BLaER1 (cell line): ENCODE results near the gene ADAMTSL2.
A peak's percentile ranks its signal among the peaks of the same experiment; 100 is the strongest.

Experiments
- H3K27ac ChIP-seq: shearing (Covaris generic); formaldehyde crosslinking; 2 replicates; pipeline ENCODE4 v1.8.1; 2022
- H3K27me3 ChIP-seq: shearing (Covaris generic); formaldehyde crosslinking; 2 replicates; pipeline ENCODE4 v1.8.1; 2022
- H3K36me3 ChIP-seq: shearing (Covaris generic); formaldehyde crosslinking; 2 replicates; pipeline ENCODE4 v1.8.1; 2022
- H3K4me1 ChIP-seq: shearing (Covaris generic); formaldehyde crosslinking; 2 replicates; pipeline ENCODE4 v1.8.1; 2022
- H3K4me2 ChIP-seq: shearing (Covaris generic); formaldehyde crosslinking; 2 replicates; pipeline ENCODE4 v1.8.1; 2022
- H3K4me3 ChIP-seq: shearing (Covaris generic); formaldehyde crosslinking; 2 replicates; pipeline ENCODE4 v1.8.1; 2022
- H3K9ac ChIP-seq: shearing (Covaris generic); formaldehyde crosslinking; 2 replicates; pipeline ENCODE4 v1.8.1; 2022
- H3K9me3 ChIP-seq: shearing (Covaris generic); formaldehyde crosslinking; 2 replicates; pipeline ENCODE4 v1.8.1; 2022
- H4K20me1 ChIP-seq: shearing (Covaris generic); formaldehyde crosslinking; 2 replicates; pipeline ENCODE4 v1.8.1; 2022
- Cebpa-rat ChIP-seq: shearing (Covaris generic); IDR thresholded peaks from 2 replicates; pipeline ENCODE4 v1.8.1; 2022

Gene ADAMTSL2

GRCh38 chr9:133591985-133592384 lies 57.5 kb downstream of the ADAMTSL2 start:
- TF ChIP-seq Cebpa-rat: no peak
- peaks cover 24% of the 10 kb centered on the region for H3K9me3 ChIP-seq
- no peaks in the 10 kb centered on the region for H4K20me1 ChIP-seq
- H3K27me3 ChIP-seq: no peaks in the 10 kb centered on the region
- peak overlapping the region; percentile 74 for H3K4me2 ChIP-seq
- H3K9ac ChIP-seq: no peak overlapping the region
- H3K4me3 ChIP-seq: no peak overlapping the region
- H3K4me1 ChIP-seq: peaks cover 40% of the 10 kb centered on the region
- H3K27ac ChIP-seq: 0 out of 2 replicates have a peak overlapping the region, but pooled peaks have one; percentile 56
- no peaks in the 10 kb centered on the region for H3K36me3 ChIP-seq

GRCh38 chr9:133592731-133593409 lies 58.4 kb downstream of the ADAMTSL2 start:
- H3K27me3 ChIP-seq: no peaks in the 10 kb centered on the region
- no peaks in the 10 kb centered on the region for H3K36me3 ChIP-seq
- no peaks in the 10 kb centered on the region for H4K20me1 ChIP-seq
- no peak for TF ChIP-seq Cebpa-rat
- H3K4me1 ChIP-seq: peaks cover 34% of the 10 kb centered on the region
- H3K4me3 ChIP-seq: no peak overlapping the region
- no peak overlapping the region for H3K27ac ChIP-seq
- no peak overlapping the region for H3K4me2 ChIP-seq
- H3K9me3 ChIP-seq: peaks cover 33% of the 10 kb centered on the region
- no peak overlapping the region for H3K9ac ChIP-seq

GRCh38 chr9:133593587-133594253 lies 59.2 kb downstream of the ADAMTSL2 start:
- Histone ChIP-seq H3K4me1 (peaks cover 31% of the 10 kb centered on the region), H3K9me3 (peaks cover 32% of the 10 kb centered on the region), H3K27me3 (no peaks in the 10 kb centered on the region), H3K9ac (no peak overlapping the region), H3K4me2 (no peak overlapping the region), H3K27ac (no peak overlapping the region), H3K4me3 (no peak overlapping the region), H4K20me1 (no peaks in the 10 kb centered on the region), H3K36me3 (no peaks in the 10 kb centered on the region)
- no peak for TF ChIP-seq Cebpa-rat

- Histone ChIP-seq H3K9ac (no peak overlapping the region), H3K27me3 (no peaks in the 10 kb centered on the region), H3K36me3 (no peaks in the 10 kb centered on the region), H3K27ac (no peak overlapping the region), H3K4me3 (no peak overlapping the region), H3K9me3 (peaks cover 34% of the 10 kb centered on the region), H3K4me2 (no peak overlapping the region), H4K20me1 (no peaks in the 10 kb centered on the region), H3K4me1 (peaks cover 25% of the 10 kb centered on the region)
- TF ChIP-seq Cebpa-rat: no peak
These were observed 59.8 kb downstream of the ADAMTSL2 start for GRCh38 chr9:133594310-133594709.

- no peaks in the 10 kb centered on the region for H4K20me1 ChIP-seq
- H3K4me3 ChIP-seq: no peak overlapping the region
- no peak overlapping the region for H3K27ac ChIP-seq
- H3K9me3 ChIP-seq: peaks cover 34% of the 10 kb centered on the region
- H3K9ac ChIP-seq: no peak overlapping the region
- H3K4me2 ChIP-seq: no peak overlapping the region
- no peaks in the 10 kb centered on the region for H3K36me3 ChIP-seq
- no peaks in the 10 kb centered on the region for H3K27me3 ChIP-seq
- H3K4me1 ChIP-seq: peaks cover 12% of the 10 kb centered on the region
- TF ChIP-seq Cebpa-rat: no peak
These were observed 61.4 kb downstream of the ADAMTSL2 start for GRCh38 chr9:133595910-133596309.

- no peak overlapping the region for H3K4me3 ChIP-seq
These were observed 62.9 kb downstream of the ADAMTSL2 start for GRCh38 chr9:133597316-133597957.

GRCh38 chr9:133598978-133599377 lies 64.5 kb downstream of the ADAMTSL2 start:
- no peaks in the 10 kb centered on the region for H3K36me3 ChIP-seq
- TF ChIP-seq Cebpa-rat: no peak

More at GRCh38 chr9:133597316-133597957, 62.9 kb downstream of the ADAMTSL2 start:
- Histone ChIP-seq H3K9me3 (peaks cover 34% of the 10 kb centered on the region), H3K27ac (no peak overlapping the region), H3K4me1 (no peaks in the 10 kb centered on the region), H3K36me3 (no peaks in the 10 kb centered on the region), H4K20me1 (no peaks in the 10 kb centered on the region), H3K4me2 (no peak overlapping the region), H3K27me3 (no peaks in the 10 kb centered on the region), H3K9ac (no peak overlapping the region)
- TF ChIP-seq Cebpa-rat: no peak

GRCh38 chr9:133599470-133600173 lies 65.1 kb downstream of the ADAMTSL2 start:
- H3K9me3 ChIP-seq: peaks cover 34% of the 10 kb centered on the region
- H3K27ac ChIP-seq: no peak overlapping the region
- no peak overlapping the region for H3K4me3 ChIP-seq
- no peak overlapping the region for H3K4me2 ChIP-seq
- TF ChIP-seq Cebpa-rat: no peak
- H3K9ac ChIP-seq: no peak overlapping the region
- H3K4me1 ChIP-seq: peaks cover 20% of the 10 kb centered on the region
- H3K36me3 ChIP-seq: no peaks in the 10 kb centered on the region
- no peaks in the 10 kb centered on the region for H3K27me3 ChIP-seq
- H4K20me1 ChIP-seq: no peaks in the 10 kb centered on the region

More at GRCh38 chr9:133598978-133599377, 64.5 kb downstream of the ADAMTSL2 start:
- Histone ChIP-seq H3K9me3 (peaks cover 34% of the 10 kb centered on the region), H4K20me1 (no peaks in the 10 kb centered on the region), H3K4me3 (no peak overlapping the region), H3K9ac (no peak overlapping the region), H3K27ac (no peak overlapping the region), H3K4me2 (no peak overlapping the region), H3K4me1 (peaks cover 13% of the 10 kb centered on the region), H3K27me3 (no peaks in the 10 kb centered on the region)

- no peak for TF ChIP-seq Cebpa-rat
- H3K27ac ChIP-seq: no peak overlapping the region
- H3K27me3 ChIP-seq: peaks cover under 1% of the 10 kb centered on the region
- H3K9me3 ChIP-seq: peaks cover 31% of the 10 kb centered on the region
- no peak overlapping the region for H3K4me2 ChIP-seq
- H3K9ac ChIP-seq: no peak overlapping the region
- no peak overlapping the region for H3K4me3 ChIP-seq
- H4K20me1 ChIP-seq: no peaks in the 10 kb centered on the region
- no peaks in the 10 kb centered on the region for H3K36me3 ChIP-seq
- H3K4me1 ChIP-seq: peaks cover 31% of the 10 kb centered on the region
These were observed 66.2 kb downstream of the ADAMTSL2 start for GRCh38 chr9:133600739-133601138.
